HG03460 (cell line): ENCODE results near the gene SF3B2.
"Not testable (repeated sequence)": the region's sequence is repeated elsewhere in the genome, so short reads cannot be mapped to it uniquely, and the experiment has no call there.

Source experiments
- ATAC-seq: cut with Tn5 transposase; IDR thresholded peaks from one replicate; pipeline ENCODE4 v1.9.1; 2021; ENCODE audit not compliant: unreplicated experiment

Gene SF3B2

GRCh38 chr11:66106786-66107599 lies 54.8 kb downstream of the SF3B2 start:
- no peak for ATAC-seq

GRCh38 chr11:66107600-66108510 lies 55.7 kb downstream of the SF3B2 start:
- ATAC-seq: no peak

- ATAC-seq: no peak
Observed at GRCh38 chr11:66109294-66109693, 57.1 kb downstream of the SF3B2 start.

GRCh38 chr11:66111158-66111557 lies 59.0 kb downstream of the SF3B2 start:
- no peak for ATAC-seq

- no peak for ATAC-seq
Observed at GRCh38 chr11:66112041-66112491, 59.9 kb downstream of the SF3B2 start.

- no peak for ATAC-seq
Observed at GRCh38 chr11:66112601-66113499, 60.7 kb downstream of the SF3B2 start.

GRCh38 chr11:66114957-66115356 lies 62.8 kb downstream of the SF3B2 start:
- ATAC-seq: not testable (repeated sequence)

GRCh38 chr11:66115638-66116301 lies 63.6 kb downstream of the SF3B2 start:
- peak; percentile 56 for ATAC-seq

- ATAC-seq: no peak
Observed at GRCh38 chr11:66116576-66117361, 64.6 kb downstream of the SF3B2 start.

- no peak for ATAC-seq
Observed at GRCh38 chr11:66118847-66119246, 66.7 kb downstream of the SF3B2 start.
